DOHH2 (cell line): ENCODE data around the gene ZBTB9.

Experiments
- H3F3A ChIP-seq: fragments of 200-600 bp; sonication (generic), shearing (Covaris generic); 2 replicates; pipeline ENCODE4 v1.6.0; 2016; ENCODE audit warnings: antibody characterized with exemption, mild to moderate bottlenecking; ENCODE audit not compliant: control insufficient read depth, insufficient read depth
- H3K27ac ChIP-seq: fragments of 200-600 bp; sonication (generic); 2 replicates; pipeline ENCODE4 v1.5.1; 2014; ENCODE audit warnings: low read depth, mild to moderate bottlenecking, low read length, moderate library complexity
- H3K27me3 ChIP-seq: fragments of 200-600 bp; sonication (generic); 2 replicates; pipeline ENCODE4 v1.6.1; 2014; ENCODE audit warnings: mild to moderate bottlenecking, low read length, mixed read lengths; ENCODE audit not compliant: control insufficient read depth
- H3K36me3 ChIP-seq: fragments of 200-600 bp; sonication (generic); 2 replicates; pipeline ENCODE4 v1.6.1; 2014; ENCODE audit warnings: mild to moderate bottlenecking, low read length, moderate library complexity, mixed read lengths; ENCODE audit not compliant: control insufficient read depth
- H3K4me1 ChIP-seq: fragments of 200-600 bp; sonication (generic); 2 replicates; pipeline ENCODE4 v1.6.1; 2014; ENCODE audit warnings: mild to moderate bottlenecking, low read length, mixed read lengths; ENCODE audit not compliant: control insufficient read depth
- H3K4me2 ChIP-seq: fragments of 200-600 bp; sonication (generic); 2 replicates; pipeline ENCODE4 v1.6.0; 2014; ENCODE audit warnings: mild to moderate bottlenecking, low read length, moderate library complexity
- H3K4me3 ChIP-seq: fragments of 200-600 bp; sonication (generic); 2 replicates; pipeline ENCODE4 v1.5.1; 2014; ENCODE audit warnings: mild to moderate bottlenecking, low read length, mixed read lengths
- H3K79me2 ChIP-seq: fragments of 200-600 bp; sonication (generic); 2 replicates; pipeline ENCODE4 v1.6.1; 2014; ENCODE audit warnings: mild to moderate bottlenecking, low read length, mixed read lengths; ENCODE audit not compliant: control insufficient read depth
- H3K9me2 ChIP-seq: fragments of 200-600 bp; sonication (generic); replicated peaks from 2 replicates; pipeline ENCODE4 v1.6.1; 2014; ENCODE audit warnings: mild to moderate bottlenecking, low read length, mixed read lengths; ENCODE audit not compliant: control insufficient read depth
- H3K9me3 ChIP-seq: fragments of 200-600 bp; sonication (generic); 2 replicates; pipeline ENCODE4 v1.6.1; 2014; ENCODE audit warnings: antibody characterized with exemption, low read length, mixed read lengths; ENCODE audit not compliant: control insufficient read depth, insufficient read depth
- H4K20me1 ChIP-seq: fragments of 200-600 bp; sonication (generic); 2 replicates; pipeline ENCODE4 v1.6.0; 2014; ENCODE audit warnings: low read depth, mild to moderate bottlenecking, antibody characterized with exemption, low read length, moderate library complexity; ENCODE audit not compliant: control insufficient read depth, insufficient read depth
- EZH2phosphoT487 ChIP-seq: fragments of 200-600 bp; sonication (generic); IDR thresholded peaks from 2 replicates; pipeline ENCODE4 v1.6.1; 2017; ENCODE audit warnings: borderline replicate concordance, mild to moderate bottlenecking, antibody characterized with exemption, low read length, moderate library complexity, mixed read lengths
- TF ChIP-seq, protein P1 (sequence below): fragments of 200-600 bp; sonication (generic); IDR thresholded peaks from one replicate; pipeline ENCODE4 v1.5.1; 2014; ENCODE audit warnings: antibody characterized with exemption, mild to moderate bottlenecking, low read depth, low read length; ENCODE audit not compliant: poor library complexity, severe bottlenecking

ZBTB9 gene

DNA sequence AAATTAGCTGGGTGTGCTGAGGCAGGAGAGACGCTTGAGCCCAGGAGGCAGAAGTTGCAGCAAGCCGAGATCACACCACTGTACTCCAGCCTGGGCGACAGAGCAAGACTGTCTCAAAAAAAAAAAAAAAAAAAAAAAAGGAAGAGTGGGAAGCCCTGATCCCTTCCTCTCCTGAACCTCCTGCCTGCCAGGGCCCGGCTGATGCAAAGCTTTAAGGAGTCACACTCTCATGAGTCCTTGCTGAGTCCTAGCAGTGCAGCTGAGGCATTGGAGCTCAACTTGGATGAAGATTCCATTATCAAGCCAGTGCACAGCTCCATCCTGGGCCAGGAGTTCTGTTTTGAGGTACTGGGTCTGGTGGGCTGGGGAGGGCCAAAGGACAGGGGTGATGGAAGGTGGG is 19.4 kb upstream of the ZBTB9 start:
- TF ChIP-seq, protein P1, sequence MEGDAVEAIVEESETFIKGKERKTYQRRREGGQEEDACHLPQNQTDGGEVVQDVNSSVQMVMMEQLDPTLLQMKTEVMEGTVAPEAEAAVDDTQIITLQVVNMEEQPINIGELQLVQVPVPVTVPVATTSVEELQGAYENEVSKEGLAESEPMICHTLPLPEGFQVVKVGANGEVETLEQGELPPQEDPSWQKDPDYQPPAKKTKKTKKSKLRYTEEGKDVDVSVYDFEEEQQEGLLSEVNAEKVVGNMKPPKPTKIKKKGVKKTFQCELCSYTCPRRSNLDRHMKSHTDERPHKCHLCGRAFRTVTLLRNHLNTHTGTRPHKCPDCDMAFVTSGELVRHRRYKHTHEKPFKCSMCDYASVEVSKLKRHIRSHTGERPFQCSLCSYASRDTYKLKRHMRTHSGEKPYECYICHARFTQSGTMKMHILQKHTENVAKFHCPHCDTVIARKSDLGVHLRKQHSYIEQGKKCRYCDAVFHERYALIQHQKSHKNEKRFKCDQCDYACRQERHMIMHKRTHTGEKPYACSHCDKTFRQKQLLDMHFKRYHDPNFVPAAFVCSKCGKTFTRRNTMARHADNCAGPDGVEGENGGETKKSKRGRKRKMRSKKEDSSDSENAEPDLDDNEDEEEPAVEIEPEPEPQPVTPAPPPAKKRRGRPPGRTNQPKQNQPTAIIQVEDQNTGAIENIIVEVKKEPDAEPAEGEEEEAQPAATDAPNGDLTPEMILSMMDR = no peak
- TF ChIP-seq EZH2phosphoT487 = no peak
- H3K4me2 ChIP-seq = no peak overlapping the region
- peaks cover 38% of the 10 kb centered on the region for H3K36me3 ChIP-seq

DNA sequence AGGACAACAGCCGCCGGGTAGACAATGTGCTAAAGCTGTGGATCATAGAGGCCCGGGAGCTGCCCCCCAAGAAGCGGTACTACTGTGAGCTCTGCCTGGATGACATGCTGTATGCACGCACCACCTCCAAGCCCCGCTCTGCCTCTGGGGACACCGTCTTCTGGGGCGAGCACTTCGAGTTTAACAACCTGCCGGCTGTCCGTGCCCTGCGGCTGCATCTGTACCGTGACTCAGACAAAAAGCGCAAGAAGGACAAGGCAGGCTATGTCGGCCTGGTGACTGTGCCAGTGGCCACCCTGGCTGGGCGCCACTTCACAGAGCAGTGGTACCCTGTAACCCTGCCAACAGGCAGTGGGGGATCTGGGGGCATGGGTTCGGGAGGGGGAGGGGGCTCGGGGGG is 16.7 kb upstream of the ZBTB9 start:
- Histone ChIP-seq H3K9me2 (no peaks in the 10 kb centered on the region), H3K4me2 (no peak overlapping the region), H3F3A (no peaks in the 10 kb centered on the region), H3K9me3 (no peaks in the 10 kb centered on the region), H3K27me3 (no peaks in the 10 kb centered on the region), H3K27ac (no peak overlapping the region), H4K20me1 (no peaks in the 10 kb centered on the region), H3K36me3 (peaks cover 58% of the 10 kb centered on the region), H3K79me2 (peaks cover 4% of the 10 kb centered on the region), H3K4me3 (no peak overlapping the region), H3K4me1 (peaks cover 5% of the 10 kb centered on the region)
- TF ChIP-seq EZH2phosphoT487 = no peak
- TF ChIP-seq, protein P1 = no peak

More for the DNA sequence above, 19.4 kb upstream of the ZBTB9 start:
- H3K9me2 ChIP-seq = no peaks in the 10 kb centered on the region
- peaks cover 8% of the 10 kb centered on the region; the same call in 1 of the 2 replicates for H3F3A ChIP-seq
- H3K79me2 ChIP-seq = peaks cover 24% of the 10 kb centered on the region
- H4K20me1 ChIP-seq = no peaks in the 10 kb centered on the region
- no peak overlapping the region for H3K27ac ChIP-seq
- H3K4me3 ChIP-seq = no peak overlapping the region
- peaks cover 32% of the 10 kb centered on the region for H3K4me1 ChIP-seq
- no peaks in the 10 kb centered on the region for H3K9me3 ChIP-seq
- no peaks in the 10 kb centered on the region for H3K27me3 ChIP-seq

GRCh38 chr6:33438978-33439594 is 15.3 kb upstream of the ZBTB9 start:
- no peak overlapping the region for H3K27ac ChIP-seq

More at GRCh38 chr6:33438978-33439594, 15.3 kb upstream of the ZBTB9 start:
- Histone ChIP-seq H3K9me2 (no peaks in the 10 kb centered on the region), H3F3A (no peaks in the 10 kb centered on the region), H4K20me1 (no peaks in the 10 kb centered on the region), H3K36me3 (peaks cover 65% of the 10 kb centered on the region), H3K79me2 (no peaks in the 10 kb centered on the region), H3K4me1 (no peaks in the 10 kb centered on the region), H3K4me2 (no peak overlapping the region), H3K27me3 (no peaks in the 10 kb centered on the region), H3K4me3 (no peak overlapping the region), H3K9me3 (no peaks in the 10 kb centered on the region)
- no peak for TF ChIP-seq EZH2phosphoT487
- TF ChIP-seq, protein P1 = no peak
